PC-9 (cell line): ENCODE data around the gene SERTAD2. TPM values are rescaled to one million over a fixed set of nuclear protein-coding genes. Genes with fewer than 3 reads are reported as not detected.

ENCODE experiments used
- BruUV-seq: library from RNA; stranded (reverse); fragments of 400-500 nt; replicated peaks from 2 replicates; lab custom pipeline; 2021; lab: Mats Ljungman, UMichigan
- CTCF ChIA-PET: fragments of 300-600 bp; sonication (Branson Sonifier 250); formaldehyde crosslinking; loops from one replicate; lab custom pipeline; 2022; ENCODE audit warnings: antibody characterized with exemption; lab: Charles Lee
- POLR2A ChIA-PET: fragments of 300-600 bp; sonication (Branson Sonifier 250); formaldehyde crosslinking; loops from one replicate; lab custom pipeline; 2022; ENCODE audit warnings: antibody characterized with exemption; ENCODE audit not compliant: unreplicated experiment; lab: Charles Lee
- DNase-seq, 2 experiments: peaks; one replicate each; pipeline versions ENCODE4 v3.0.0 to v3.0.0-alpha.2; 2015 to 2022; ENCODE audit warnings: mixed read lengths in 1 of 2
- H2AFZ ChIP-seq: fragments of 200-600 bp; sonication (generic); 2 replicates; pipeline ENCODE4 v1.8.1; 2017; ENCODE audit warnings: antibody characterized with exemption
- H3F3A ChIP-seq: fragments of 200-600 bp; sonication (generic); 2 replicates; pipeline ENCODE4 v1.8.1; 2017; ENCODE audit warnings: antibody characterized with exemption, mild to moderate bottlenecking, low read depth; ENCODE audit not compliant: insufficient read depth
- H3K27ac ChIP-seq: fragments of 200-600 bp; sonication (generic); 2 replicates; pipeline ENCODE4 v1.6.1; 2016; ENCODE audit warnings: mixed run types
- H3K27me3 ChIP-seq: fragments of 200-600 bp; sonication (generic); 2 replicates; pipeline ENCODE4 v1.6.1; 2016; ENCODE audit warnings: low read depth, mixed run types; ENCODE audit not compliant: insufficient read depth
- H3K36me3 ChIP-seq: fragments of 200-600 bp; sonication (generic); 2 replicates; pipeline ENCODE4 v1.6.1; 2016; ENCODE audit warnings: low read depth, mixed run types
- H3K4me1 ChIP-seq: fragments of 200-600 bp; sonication (generic); replicated peaks from 2 replicates; pipeline ENCODE4 v1.6.1; 2016; ENCODE audit warnings: mixed run types; ENCODE audit not compliant: insufficient read depth
- H3K4me2 ChIP-seq: fragments of 200-600 bp; sonication (generic); 2 replicates; pipeline ENCODE4 v1.6.1; 2017; ENCODE audit warnings: mixed run types
- H3K4me3 ChIP-seq: fragments of 200-600 bp; sonication (generic); 2 replicates; pipeline ENCODE4 v1.6.1; 2016; ENCODE audit warnings: mixed run types
- H3K79me2 ChIP-seq: fragments of 200-600 bp; sonication (generic); 2 replicates; pipeline ENCODE4 v1.6.1; 2017; ENCODE audit warnings: low read depth, mixed run types
- H3K9me2 ChIP-seq: fragments of 200-600 bp; sonication (generic); 2 replicates; pipeline ENCODE4 v1.8.1; 2017; ENCODE audit warnings: mild to moderate bottlenecking; ENCODE audit not compliant: insufficient read depth
- H3K9me3 ChIP-seq: fragments of 200-600 bp; sonication (generic); 2 replicates; pipeline ENCODE4 v1.8.1; 2016; ENCODE audit warnings: low read depth; ENCODE audit not compliant: insufficient read depth
- H4K20me1 ChIP-seq: fragments of 200-600 bp; sonication (generic); 2 replicates; pipeline ENCODE4 v1.8.1; 2017; ENCODE audit not compliant: insufficient read depth
- EZH2 ChIP-seq: fragments of 200-600 bp; sonication (generic); IDR thresholded peaks from 2 replicates; pipeline ENCODE4 v1.8.0; 2017; ENCODE audit warnings: antibody characterized with exemption, low read depth
- intact Hi-C: fragments of 100-400 bp; cut with micrococcal nuclease; formaldehyde crosslinking; loops from one replicate; pipeline ENCODE4 v1.10.0; 2022; ENCODE audit not compliant: unreplicated experiment
- total RNA-seq: library from RNA; stranded (reverse); gene quantifications from 2 replicates; pipeline ENCODE4 v1.2.3, GENCODE V29; 2021
- TF ChIP-seq, protein P1 (sequence below): fragments of 200-600 bp; sonication (generic); conservative IDR thresholded peaks from 2 replicates; pipeline ENCODE4 v1.6.1; 2017; ENCODE audit warnings: mixed run types, antibody characterized with exemption, mild to moderate bottlenecking, moderate library complexity

The SERTAD2 gene
- total RNA-seq, 1 experiment from 2014 or later = 31.4 TPM

DNA sequence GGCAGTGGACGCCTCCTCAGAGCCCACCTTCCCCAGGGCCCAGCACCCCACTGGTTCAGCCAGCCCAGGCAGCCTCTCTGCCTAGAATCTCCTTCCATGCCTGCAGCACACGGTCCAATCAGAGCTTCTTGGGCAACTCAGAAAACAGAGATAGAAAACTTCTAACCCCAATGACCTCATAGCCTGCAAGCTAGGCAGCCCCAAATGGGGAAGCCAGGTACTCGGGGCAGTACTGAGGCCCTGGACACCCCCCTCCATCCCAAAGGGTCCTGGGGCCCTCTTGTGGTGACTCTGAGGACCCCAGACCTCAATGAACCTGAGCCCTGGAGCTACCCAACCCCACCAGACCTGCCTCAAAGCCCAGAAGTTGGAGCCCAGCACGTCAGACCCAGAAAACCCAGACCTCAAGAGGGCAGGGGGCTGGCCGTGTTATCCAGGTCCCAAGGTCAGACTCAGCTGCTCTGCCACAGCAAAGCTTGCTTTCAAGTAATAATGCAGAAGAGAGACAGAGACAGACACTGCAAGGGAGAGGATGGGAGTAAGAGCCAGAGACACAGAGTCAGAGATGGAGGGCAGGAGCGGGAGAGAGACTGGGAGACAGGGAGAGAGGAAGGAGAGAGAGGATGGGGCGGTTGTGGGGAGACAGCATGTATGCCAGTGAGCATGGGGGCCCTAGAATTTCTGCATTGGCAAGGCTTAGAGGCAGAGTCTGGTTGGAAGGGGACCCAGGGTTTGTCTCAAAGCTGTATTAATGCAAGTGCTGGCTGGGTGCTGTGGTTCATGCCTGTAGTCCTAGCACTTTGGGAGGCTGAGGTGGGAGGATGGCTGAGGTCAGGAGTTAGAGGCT, 28.2 kb downstream of the SERTAD2 start:
- TF ChIP-seq, protein P1, sequence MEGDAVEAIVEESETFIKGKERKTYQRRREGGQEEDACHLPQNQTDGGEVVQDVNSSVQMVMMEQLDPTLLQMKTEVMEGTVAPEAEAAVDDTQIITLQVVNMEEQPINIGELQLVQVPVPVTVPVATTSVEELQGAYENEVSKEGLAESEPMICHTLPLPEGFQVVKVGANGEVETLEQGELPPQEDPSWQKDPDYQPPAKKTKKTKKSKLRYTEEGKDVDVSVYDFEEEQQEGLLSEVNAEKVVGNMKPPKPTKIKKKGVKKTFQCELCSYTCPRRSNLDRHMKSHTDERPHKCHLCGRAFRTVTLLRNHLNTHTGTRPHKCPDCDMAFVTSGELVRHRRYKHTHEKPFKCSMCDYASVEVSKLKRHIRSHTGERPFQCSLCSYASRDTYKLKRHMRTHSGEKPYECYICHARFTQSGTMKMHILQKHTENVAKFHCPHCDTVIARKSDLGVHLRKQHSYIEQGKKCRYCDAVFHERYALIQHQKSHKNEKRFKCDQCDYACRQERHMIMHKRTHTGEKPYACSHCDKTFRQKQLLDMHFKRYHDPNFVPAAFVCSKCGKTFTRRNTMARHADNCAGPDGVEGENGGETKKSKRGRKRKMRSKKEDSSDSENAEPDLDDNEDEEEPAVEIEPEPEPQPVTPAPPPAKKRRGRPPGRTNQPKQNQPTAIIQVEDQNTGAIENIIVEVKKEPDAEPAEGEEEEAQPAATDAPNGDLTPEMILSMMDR = no peak
- no peak for TF ChIP-seq EZH2
- Histone ChIP-seq H3F3A (peaks cover 14% of the 10 kb centered on the region; the same call in 1 of the 2 replicates), H2AFZ (no peak overlapping the region), H3K4me2 (no peak overlapping the region), H3K4me1 (no peaks in the 10 kb centered on the region), H3K9me3 (no peaks in the 10 kb centered on the region), H3K36me3 (no peaks in the 10 kb centered on the region), H3K27me3 (no peaks in the 10 kb centered on the region), H3K4me3 (no peak overlapping the region), H3K27ac (no peak overlapping the region), H3K79me2 (no peaks in the 10 kb centered on the region), H3K9me2 (no peaks in the 10 kb centered on the region), H4K20me1 (no peaks in the 10 kb centered on the region)
- intact Hi-C loops = no loop called here
- POLR2A ChIA-PET = interaction anchor here (0.5 kb wide), 1 partner anchor 8 kb away, joined by 4 read pairs; no protein-coding TSS in a partner anchor
- BruUV-seq = no TSS peak
- CTCF ChIA-PET = interaction anchor here (0.6 kb wide), 1 partner anchor 154 kb away, joined by 3 read pairs; no protein-coding TSS in a partner anchor
- no peak for DNase-seq

DNA sequence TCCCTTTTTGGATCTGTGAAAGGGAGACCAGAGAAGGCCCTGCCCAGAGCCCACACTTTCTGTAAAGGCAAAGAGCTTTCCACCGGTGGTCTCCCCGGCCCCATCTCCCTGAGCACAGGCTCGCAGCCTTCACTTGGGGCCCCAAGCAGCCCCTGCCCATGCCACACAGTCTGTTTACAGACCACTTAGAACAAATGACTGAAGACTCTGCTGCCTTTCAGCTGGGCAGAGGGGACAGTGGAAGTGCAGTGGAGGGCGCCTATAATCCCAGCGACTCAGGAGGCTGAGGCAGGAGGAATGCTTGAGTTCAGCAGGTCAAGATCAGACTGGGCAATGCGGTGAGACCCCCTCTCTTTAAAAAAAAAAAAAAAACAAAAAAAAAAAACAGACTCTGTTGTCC, 28.9 kb downstream of the SERTAD2 start:
- Histone ChIP-seq H3K27ac (no peak overlapping the region), H3K9me3 (no peaks in the 10 kb centered on the region), H3K4me2 (no peak overlapping the region), H4K20me1 (no peaks in the 10 kb centered on the region), H3F3A (peaks cover 9% of the 10 kb centered on the region; the same call in 1 of the 2 replicates), H2AFZ (no peak overlapping the region), H3K79me2 (no peaks in the 10 kb centered on the region), H3K27me3 (no peaks in the 10 kb centered on the region), H3K36me3 (no peaks in the 10 kb centered on the region), H3K4me1 (no peaks in the 10 kb centered on the region), H3K9me2 (no peaks in the 10 kb centered on the region), H3K4me3 (no peak overlapping the region)
- POLR2A ChIA-PET = interaction anchor here (0.5 kb wide), 1 partner anchor 7 kb away, joined by 4 read pairs; no protein-coding TSS in a partner anchor
- no TSS peak for BruUV-seq
- TF ChIP-seq EZH2 = no peak
- TF ChIP-seq, protein P1 = no peak
- CTCF ChIA-PET = no interaction called here
- no peak for DNase-seq
- intact Hi-C loops = no loop called here

DNA sequence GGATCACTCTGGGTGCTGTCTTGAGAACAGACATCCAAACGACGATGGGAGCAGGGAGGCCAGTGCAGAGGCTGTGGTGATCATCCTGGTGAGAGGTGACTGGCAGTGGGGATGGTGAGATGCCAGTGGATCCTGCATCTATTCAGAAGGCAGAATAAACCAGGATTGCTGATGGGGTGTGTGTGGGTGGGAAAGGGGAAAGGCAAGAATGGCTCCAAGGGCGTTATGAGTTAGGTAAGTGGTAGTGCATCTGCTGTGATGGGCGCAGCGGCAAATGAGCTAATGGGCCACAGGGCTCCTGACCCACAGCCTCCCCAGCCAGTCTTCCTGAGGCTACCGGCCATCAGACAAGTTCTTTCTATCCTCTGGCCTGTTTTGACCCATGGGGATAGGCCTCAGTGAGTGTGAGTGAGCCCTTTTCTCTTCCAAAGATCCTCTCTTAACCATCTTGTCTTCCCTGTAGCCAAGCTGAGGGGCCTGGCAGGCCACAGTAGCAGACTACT, 29.6 kb downstream of the SERTAD2 start:
- no TSS peak for BruUV-seq
- CTCF ChIA-PET = no interaction called here
- Histone ChIP-seq H3K79me2 (no peaks in the 10 kb centered on the region), H3K4me1 (no peaks in the 10 kb centered on the region), H3K9me3 (no peaks in the 10 kb centered on the region), H3K36me3 (no peaks in the 10 kb centered on the region), H3K27me3 (no peaks in the 10 kb centered on the region), H3F3A (peaks cover 2% of the 10 kb centered on the region; the same call in 1 of the 2 replicates), H4K20me1 (no peaks in the 10 kb centered on the region), H3K9me2 (no peaks in the 10 kb centered on the region), H3K4me3 (no peak overlapping the region), H3K4me2 (no peak overlapping the region), H2AFZ (no peak overlapping the region), H3K27ac (no peak overlapping the region)
- DNase-seq = no peak
- POLR2A ChIA-PET = no interaction called here
- TF ChIP-seq, protein P1 = no peak
- TF ChIP-seq EZH2 = no peak
- intact Hi-C loops = no loop called here
